Panc1 (cell line): ENCODE measurements around the gene KCNMB2. TPM values are rescaled to one million over a fixed set of nuclear protein-coding genes. Genes with fewer than 3 reads are reported as not detected.

ENCODE experiments used
- ATAC-seq: fragments of 200-7000 bp; cut with Tn5 transposase; 2 replicates; pipeline ENCODE4 v1.9.1; 2020; ENCODE audit warnings: mild to moderate bottlenecking, moderate library complexity
- BruUV-seq: library from RNA; stranded (reverse); fragments of 400-500 nt; replicated peaks from 2 replicates; lab custom pipeline; 2021; lab: Mats Ljungman, UMichigan
- CTCF ChIA-PET: fragments of 300-600 bp; sonication (Branson Sonifier 250); formaldehyde crosslinking; loops from one replicate; lab custom pipeline; 2022; ENCODE audit warnings: antibody characterized with exemption; lab: Charles Lee
- POLR2A ChIA-PET: fragments of 300-600 bp; sonication (Branson Sonifier 250); formaldehyde crosslinking; loops from one replicate; lab custom pipeline; 2022; ENCODE audit warnings: antibody characterized with exemption; lab: Charles Lee
- DNase-seq: peaks from one replicate; pipeline ENCODE4 v3.0.0-alpha.2; 2010; ENCODE audit warnings: low read depth, low spot score
- H3K27ac ChIP-seq: 2 replicates; pipeline ENCODE4 v1.5.1; 2011; ENCODE audit warnings: mild to moderate bottlenecking, low read length, inconsistent platforms
- H3K27me3 ChIP-seq: fragments of 200-500 bp; sonication (Bioruptor generic); 2 replicates; pipeline ENCODE4 v1.6.0; 2014; ENCODE audit warnings: low read length, inconsistent platforms; ENCODE audit not compliant: control insufficient read depth, insufficient read depth
- H3K36me3 ChIP-seq: fragments of 200-500 bp; sonication (Bioruptor generic); 2 replicates; pipeline ENCODE4 v1.5.1; 2014; ENCODE audit warnings: inconsistent platforms, mild to moderate bottlenecking, low read length, moderate library complexity; ENCODE audit not compliant: control insufficient read depth, insufficient read depth
- H3K4me1 ChIP-seq: 2 replicates; pipeline ENCODE4 v1.5.1; 2011; ENCODE audit warnings: inconsistent platforms, mild to moderate bottlenecking, low read length, moderate library complexity; ENCODE audit not compliant: control insufficient read depth, insufficient read depth
- H3K4me3 ChIP-seq, 2 experiments: 2 replicates each; pipeline ENCODE4 v1.5.1; 2011 to 2012; ENCODE audit warnings: low read depth in 2 of 2, low read length in 2 of 2, mild to moderate bottlenecking in 2 of 2, inconsistent platforms in 1 of 2, moderate library complexity in 1 of 2
- H3K9me3 ChIP-seq: fragments of 200-500 bp; sonication (Bioruptor generic); 2 replicates; pipeline ENCODE4 v1.5.1; 2014; ENCODE audit warnings: low read depth, mild to moderate bottlenecking, inconsistent platforms, low read length, moderate library complexity; ENCODE audit not compliant: control insufficient read depth, insufficient read depth
- CTCF ChIP-seq: fragments of 450-650 bp; IDR thresholded peaks from 2 replicates; pipeline ENCODE4 v1.5.1; 2017; ENCODE audit warnings: mild to moderate bottlenecking
- POLR2AphosphoS5 ChIP-seq: IDR thresholded peaks from 2 replicates; pipeline ENCODE4 v1.6.1; 2012; ENCODE audit warnings: mild to moderate bottlenecking, low read depth, low read length, moderate library complexity
- REST ChIP-seq, 2 experiments: IDR thresholded peaks; 2 replicates each; pipeline ENCODE4 v1.6.1; 2011 to 2012; ENCODE audit warnings: low read depth in 2 of 2, control low read depth in 1 of 2, low read length in 1 of 2, mild to moderate bottlenecking in 1 of 2, moderate library complexity in 1 of 2; ENCODE audit not compliant: insufficient read depth in 1 of 2
- SIN3A ChIP-seq: IDR thresholded peaks from 2 replicates; pipeline ENCODE4 v1.6.1; 2012; ENCODE audit warnings: low read depth, mild to moderate bottlenecking, low read length, moderate library complexity, borderline replicate concordance; ENCODE audit not compliant: insufficient read depth
- TCF7L2 ChIP-seq: IDR thresholded peaks from 2 replicates; pipeline ENCODE4 v1.6.1; 2011; ENCODE audit warnings: mild to moderate bottlenecking, low read depth, low read length, inconsistent platforms
- in situ Hi-C: cut with HindIII; loops from 2 replicates; pipeline ENCODE4 v1.10.0; 2016; ENCODE audit warnings: low sequenced_read_pairs, low pct_unique_long_range_greater_than_20kb
- intact Hi-C: fragments of 100-400 bp; cut with micrococcal nuclease; formaldehyde crosslinking; loops from one replicate; pipeline ENCODE4 v1.10.0; 2022; ENCODE audit not compliant: unreplicated experiment
- total RNA-seq: library from RNA; stranded (reverse); gene quantifications from one replicate; pipeline ENCODE4 v1.2.1, GENCODE V29; 2021; ENCODE audit not compliant: unreplicated experiment

Gene KCNMB2
- total RNA-seq, 1 experiment from 2014 or later, result not detected

- in situ Hi-C loops, result no loop called here
- no peak overlapping the region for H3K27ac ChIP-seq
- H3K9me3 ChIP-seq, result no peaks in the 10 kb centered on the region
- intact Hi-C loops, result no loop called here
- ChIA-PET CTCF (no interaction called here), POLR2A (no interaction called here)
- no peak for TF ChIP-seq REST (IDR thresholded peaks at IDR 0.05; ENCODE audit: insufficient read depth in 1 of 2, low read depth in 2 of 2, low read length in 1 of 2)
- no peak for TF ChIP-seq POLR2AphosphoS5
- no peak for TF ChIP-seq TCF7L2
- no peak for TF ChIP-seq CTCF
- TF ChIP-seq SIN3A, result no peak
- H3K4me3 ChIP-seq, result no peak overlapping the region
- no peak for DNase-seq
- no peaks in the 10 kb centered on the region for H3K4me1 ChIP-seq
- BruUV-seq, result no TSS peak
- no peak for ATAC-seq
- H3K27me3 ChIP-seq, result no peaks in the 10 kb centered on the region
- no peaks in the 10 kb centered on the region for H3K36me3 ChIP-seq
Measured at GRCh38 chr3:178802993-178803693, 266.9 kb downstream of the KCNMB2 start.

GRCh38 chr3:178804606-178805005 is 268.4 kb downstream of the KCNMB2 start:
- ATAC-seq, result no peak
- in situ Hi-C loops (no loop called here), intact Hi-C loops (no loop called here)
- H3K9me3 ChIP-seq, result no peaks in the 10 kb centered on the region
- POLR2A ChIA-PET, result no interaction called here
- DNase-seq, result no peak
- H3K4me3 ChIP-seq, result no peak overlapping the region
- no peaks in the 10 kb centered on the region for H3K27me3 ChIP-seq
- TF ChIP-seq SIN3A (no peak), POLR2AphosphoS5 (no peak), REST (IDR thresholded peaks at IDR 0.05; ENCODE audit: insufficient read depth in 1 of 2, low read depth in 2 of 2, low read length in 1 of 2) (no peak), CTCF (no peak), TCF7L2 (no peak)
- CTCF ChIA-PET, result no interaction called here
- no peaks in the 10 kb centered on the region for H3K4me1 ChIP-seq
- no TSS peak for BruUV-seq
- H3K27ac ChIP-seq, result no peak overlapping the region
- no peaks in the 10 kb centered on the region for H3K36me3 ChIP-seq
